Measurements from ENCODE around the gene CNOT1. TPM values are rescaled to one million over a fixed set of nuclear protein-coding genes. Genes with fewer than 3 reads are reported as not detected.

The CNOT1 gene
- total RNA-seq, 1 experiment from 2014 or later: 230 TPM

- H3K36me3 ChIP-seq (ENCODE audit: control insufficient read depth in 1 of 2, insufficient read depth in 2 of 2, low read length in 2 of 2): no peaks in the 10 kb centered on the region
- ChIA-PET POLR2A (no interaction called here), RAD21 (ENCODE audit: low non-redundant PET in 1 of 2, low total read pairs in 2 of 2, uncharacterized antibody in 2 of 2, unreplicated experiment in 2 of 2) (no interaction called here), CTCF (interaction anchor here (0.7 to 2.3 kb wide), 3 partner anchors 84 to 193 kb away, joined by 3 to 8 read pairs (median 3); no protein-coding TSS in a partner anchor)
- H3K27me3 ChIP-seq (ENCODE audit: insufficient read depth, low read length): no peaks in the 10 kb centered on the region
- no TSS peak for BruUV-seq (replicated peaks)
- H3K27ac ChIP-seq (ENCODE audit: low read depth, low read length): no peak overlapping the region
- TF ChIP-seq ELF1 (IDR thresholded peaks at IDR 0.05; ENCODE audit: borderline replicate concordance, low read depth): no peak
- no peak for TF ChIP-seq REST (IDR thresholded peaks at IDR 0.05; ENCODE audit: low read depth)
- no peak for TF ChIP-seq RAD21 (IDR thresholded peaks at IDR 0.05; ENCODE audit: low read depth)
- no peak for TF ChIP-seq FOSL1 (IDR thresholded peaks at IDR 0.05; ENCODE audit: low read depth)
- no peak for TF ChIP-seq ZBTB33 (IDR thresholded peaks at IDR 0.05; ENCODE audit: extremely low read depth, insufficient replicate concordance, low read length)
- no peak for TF ChIP-seq CEBPB (IDR thresholded peaks at IDR 0.05; ENCODE audit: low read depth)
- TF ChIP-seq POLR2A (IDR thresholded peaks at IDR 0.05; ENCODE audit: borderline replicate concordance, extremely low read depth, insufficient read depth, insufficient read length): no peak
- TF ChIP-seq ZNF274 (IDR thresholded peaks at IDR 0.05; ENCODE audit: low read depth, low read length): no peak
- no peak for TF ChIP-seq YY1 (IDR thresholded peaks at IDR 0.05; ENCODE audit: extremely low read depth, insufficient replicate concordance, low read depth, low read length)
- TF ChIP-seq TCF7L2 (IDR thresholded peaks at IDR 0.05; ENCODE audit: borderline replicate concordance, extremely low read depth, insufficient read depth, insufficient read length): no peak
- TF ChIP-seq EGR1 (IDR thresholded peaks at IDR 0.05; ENCODE audit: low read depth): no peak
- TF ChIP-seq CTCF (IDR thresholded peaks at IDR 0.05 in 2 of 3, conservative IDR thresholded peaks at IDR 0.05 in 1 of 3; ENCODE audit: borderline replicate concordance in 1 of 3, insufficient read depth in 1 of 3, low read depth in 2 of 3, low read length in 2 of 3): no peak
- no peak for TF ChIP-seq ZFX (IDR thresholded peaks at IDR 0.05)
- no peak for TF ChIP-seq JUND (IDR thresholded peaks at IDR 0.05)
- TF ChIP-seq SRF (IDR thresholded peaks at IDR 0.05; ENCODE audit: low read depth): no peak
- H4K20me1 ChIP-seq (ENCODE audit: insufficient read depth): no peaks in the 10 kb centered on the region
- no peak for DNase-seq (ENCODE audit: low read depth, low spot score)
- H3K9me3 ChIP-seq (ENCODE audit: control insufficient read depth in 1 of 2, insufficient read depth in 1 of 2, low read depth in 1 of 2, low read length in 2 of 2): no peaks in the 10 kb centered on the region
- intact Hi-C loops (cut with micrococcal nuclease): no loop called here
- no peak overlapping the region for H3K9ac ChIP-seq (ENCODE audit: low read length)
- ATAC-seq: 0 out of 2 replicates have a peak, but pooled peaks have one; percentile 20
- no peaks in the 10 kb centered on the region for H3K9me2 ChIP-seq (ENCODE audit: insufficient read depth)
- H2AFZ ChIP-seq (ENCODE audit: low read depth, low read length, poor library complexity, severe bottlenecking): no peak overlapping the region
- no peak overlapping the region for H3K4me3 ChIP-seq (replicated peaks in 1 of 2; ENCODE audit: low read depth in 1 of 2, low read length in 2 of 2)
- H3K4me1 ChIP-seq (ENCODE audit: control insufficient read depth in 1 of 2, insufficient read depth in 2 of 2, low read length in 2 of 2): peaks cover 0 to 17% of the 10 kb centered on the region in 2 experiments; a peak in 3 of 4 replicates
- H3K79me2 ChIP-seq (ENCODE audit: insufficient read depth, low read length): no peaks in the 10 kb centered on the region
- peak overlapping the region; percentile 14; the same call in 1 of the 2 replicates for H3K4me2 ChIP-seq (ENCODE audit: low read length)
These were observed 136.9 kb downstream of the CNOT1 start for GRCh38 chr16:58492735-58493134.

All from HCT116 (cell line).